HEK293 (cell line): ENCODE data around the gene TMEM192.

Experiments used
- EGR2 ChIP-seq: fragments of 450-650 bp; formaldehyde crosslinking; IDR thresholded peaks from 2 replicates; pipeline ENCODE4 v1.5.1; 2016; ENCODE audit warnings: low read depth, missing biosample characterization, missing genetic modification characterization
- ZNF133 ChIP-seq: fragments of 450-650 bp; formaldehyde crosslinking; IDR thresholded peaks from 2 replicates; pipeline ENCODE4 v1.5.1; 2016; ENCODE audit warnings: missing biosample characterization, missing genetic modification characterization
- ZNF561 ChIP-seq: fragments of 450-650 bp; IDR thresholded peaks from 2 replicates; pipeline ENCODE4 v1.5.1; 2018; ENCODE audit warnings: missing biosample characterization, missing genetic modification characterization, borderline replicate concordance
- TF ChIP-seq, protein P1 (sequence below): fragments of 450-650 bp; formaldehyde crosslinking; conservative IDR thresholded peaks from 2 replicates; pipeline ENCODE4 v1.5.1; 2016; ENCODE audit warnings: low read depth, missing biosample characterization, missing genetic modification characterization

DNA sequence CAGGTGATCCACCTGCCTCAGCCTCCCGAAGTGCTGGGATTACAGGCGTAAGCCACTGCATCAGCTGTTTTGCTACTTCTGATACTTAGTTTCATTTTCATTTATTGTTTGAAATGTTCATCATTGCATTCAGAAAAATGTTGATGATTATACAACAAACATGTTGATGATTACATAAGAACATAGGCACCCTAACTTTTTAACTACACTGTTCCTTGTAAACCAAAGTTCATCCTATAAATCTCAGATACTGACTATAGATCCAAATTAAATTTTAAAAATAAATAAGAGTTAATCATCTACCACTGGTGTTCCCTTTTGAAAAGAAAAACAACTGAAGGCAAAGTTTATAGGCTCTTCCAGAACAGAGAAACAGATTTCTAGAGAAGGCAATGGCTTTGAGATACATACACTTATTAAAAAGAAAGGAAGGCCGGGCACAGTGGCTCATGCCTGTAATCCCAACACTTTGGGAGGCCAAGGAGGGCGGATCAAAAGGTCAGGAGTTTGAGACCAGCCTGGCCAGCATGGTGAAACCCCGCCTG is 35.6 kb downstream of the TMEM192 start:
- TF ChIP-seq EGR2 (tag by site-specific recombination) (no peak), ZNF561 (tag by site-specific recombination) (no peak), ZNF133 (tag by site-specific recombination) (no peak)
- TF ChIP-seq, protein P1, sequence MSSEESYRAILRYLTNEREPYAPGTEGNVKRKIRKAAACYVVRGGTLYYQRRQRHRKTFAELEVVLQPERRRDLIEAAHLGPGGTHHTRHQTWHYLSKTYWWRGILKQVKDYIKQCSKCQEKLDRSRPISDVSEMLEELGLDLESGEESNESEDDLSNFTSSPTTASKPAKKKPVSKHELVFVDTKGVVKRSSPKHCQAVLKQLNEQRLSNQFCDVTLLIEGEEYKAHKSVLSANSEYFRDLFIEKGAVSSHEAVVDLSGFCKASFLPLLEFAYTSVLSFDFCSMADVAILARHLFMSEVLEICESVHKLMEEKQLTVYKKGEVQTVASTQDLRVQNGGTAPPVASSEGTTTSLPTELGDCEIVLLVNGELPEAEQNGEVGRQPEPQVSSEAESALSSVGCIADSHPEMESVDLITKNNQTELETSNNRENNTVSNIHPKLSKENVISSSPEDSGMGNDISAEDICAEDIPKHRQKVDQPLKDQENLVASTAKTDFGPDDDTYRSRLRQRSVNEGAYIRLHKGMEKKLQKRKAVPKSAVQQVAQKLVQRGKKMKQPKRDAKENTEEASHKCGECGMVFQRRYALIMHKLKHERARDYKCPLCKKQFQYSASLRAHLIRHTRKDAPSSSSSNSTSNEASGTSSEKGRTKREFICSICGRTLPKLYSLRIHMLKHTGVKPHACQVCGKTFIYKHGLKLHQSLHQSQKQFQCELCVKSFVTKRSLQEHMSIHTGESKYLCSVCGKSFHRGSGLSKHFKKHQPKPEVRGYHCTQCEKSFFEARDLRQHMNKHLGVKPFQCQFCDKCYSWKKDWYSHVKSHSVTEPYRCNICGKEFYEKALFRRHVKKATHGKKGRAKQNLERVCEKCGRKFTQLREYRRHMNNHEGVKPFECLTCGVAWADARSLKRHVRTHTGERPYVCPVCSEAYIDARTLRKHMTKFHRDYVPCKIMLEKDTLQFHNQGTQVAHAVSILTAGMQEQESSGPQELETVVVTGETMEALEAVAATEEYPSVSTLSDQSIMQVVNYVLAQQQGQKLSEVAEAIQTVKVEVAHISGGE (tag by site-specific recombination) = no peak
